Measurements from ENCODE around the gene AEN.

The AEN gene

DNA sequence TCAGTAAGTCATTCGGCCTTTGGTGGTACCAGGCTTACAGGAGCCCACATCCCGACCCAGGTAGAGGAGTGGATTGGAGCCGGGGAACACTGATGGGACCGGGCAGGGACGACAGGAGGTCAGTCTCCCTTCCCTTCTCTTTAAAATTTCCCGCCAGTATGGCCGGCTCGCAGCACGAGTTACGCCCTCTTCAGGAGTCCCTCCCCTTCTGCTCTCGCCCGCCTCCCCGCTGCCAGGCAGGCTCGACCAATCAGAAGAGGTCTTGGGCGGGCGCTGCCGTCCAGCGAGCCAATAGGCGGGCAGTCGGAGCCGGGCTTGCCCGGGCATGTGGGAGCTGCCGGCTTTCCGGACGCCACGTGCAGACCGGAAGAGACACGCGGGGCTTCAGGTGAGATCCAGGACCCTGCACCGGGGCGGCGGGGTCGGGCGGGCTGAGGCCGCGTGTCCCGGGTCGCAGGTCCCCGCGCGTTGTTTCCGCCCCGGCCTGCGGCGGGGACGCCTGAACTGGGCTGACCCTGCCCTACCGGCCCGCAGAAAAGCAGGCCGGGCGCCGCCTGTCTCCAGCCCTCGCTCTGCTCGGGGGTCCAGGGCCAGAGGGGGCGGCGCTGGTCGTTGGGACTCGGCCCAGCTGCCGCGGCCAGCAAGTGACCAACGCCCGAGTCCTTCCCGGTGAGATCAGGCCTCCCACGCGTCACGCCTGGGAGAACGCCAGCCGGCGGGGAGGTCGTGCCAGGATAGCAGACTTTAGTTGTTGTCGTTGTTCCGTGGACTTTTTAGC is at the start of gene AEN:
Gene AEN (plus strand): TSS at position 346 of the 778 bp plus-strand sequence. CDS start 4,870 bp downstream, outside the sequence.
- DNase-seq = peak; percentile 77

GRCh38 chr15:88571852-88572259 is 49.3 kb upstream of the AEN start:
- no peak for DNase-seq

GRCh38 chr15:88574077-88574476 is 47.1 kb upstream of the AEN start:
- no peak for DNase-seq

DNA sequence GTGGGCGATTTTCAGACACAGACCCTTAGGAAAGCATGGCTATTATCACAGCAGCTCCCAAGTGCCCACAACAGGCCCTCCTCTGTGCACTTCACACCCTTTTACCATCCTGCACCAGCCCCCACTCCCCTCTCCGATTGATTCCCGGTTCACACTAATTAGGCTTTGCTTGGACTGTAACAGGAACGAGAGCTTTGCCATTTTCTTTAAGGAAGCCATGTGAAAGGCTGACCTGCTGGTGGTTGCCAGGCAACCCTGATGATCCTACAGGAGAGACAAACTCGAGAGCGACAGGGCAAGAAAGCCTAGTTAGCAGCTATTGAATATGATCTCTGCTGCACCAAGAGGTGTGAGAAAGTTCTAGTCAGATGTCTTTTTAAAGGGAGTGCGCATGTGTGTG is 46.5 kb upstream of the AEN start:
- DNase-seq = peak; percentile 43

DNA sequence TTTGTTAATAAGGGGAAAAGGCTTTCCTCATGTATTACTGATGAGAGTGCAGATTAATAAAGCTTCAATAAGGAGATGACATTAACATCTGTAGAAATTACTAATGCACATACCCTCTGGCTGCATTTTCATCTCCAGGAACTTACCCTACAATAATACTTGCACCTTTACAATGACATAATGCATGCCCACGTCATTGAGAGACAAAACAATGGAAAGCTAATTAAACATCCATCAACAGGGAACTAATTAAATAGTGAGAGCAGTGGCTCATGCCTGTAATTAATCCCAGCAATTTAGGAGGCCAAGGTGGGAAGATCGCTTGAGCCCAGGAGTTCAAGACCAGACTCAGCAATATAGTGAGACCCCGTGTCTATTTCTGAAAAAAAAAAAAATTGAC is 41.8 kb upstream of the AEN start:
- no peak for DNase-seq

- no peak for DNase-seq
Observed at GRCh38 chr15:88580532-88580931, 40.6 kb upstream of the AEN start.

- DNase-seq = no peak
Observed at GRCh38 chr15:88586401-88587162, 34.6 kb upstream of the AEN start.

- no peak for DNase-seq
Observed at GRCh38 chr15:88590759-88591158, 30.4 kb upstream of the AEN start.

- no peak for DNase-seq
Observed at GRCh38 chr15:88591384-88591783, 29.8 kb upstream of the AEN start.

DNA sequence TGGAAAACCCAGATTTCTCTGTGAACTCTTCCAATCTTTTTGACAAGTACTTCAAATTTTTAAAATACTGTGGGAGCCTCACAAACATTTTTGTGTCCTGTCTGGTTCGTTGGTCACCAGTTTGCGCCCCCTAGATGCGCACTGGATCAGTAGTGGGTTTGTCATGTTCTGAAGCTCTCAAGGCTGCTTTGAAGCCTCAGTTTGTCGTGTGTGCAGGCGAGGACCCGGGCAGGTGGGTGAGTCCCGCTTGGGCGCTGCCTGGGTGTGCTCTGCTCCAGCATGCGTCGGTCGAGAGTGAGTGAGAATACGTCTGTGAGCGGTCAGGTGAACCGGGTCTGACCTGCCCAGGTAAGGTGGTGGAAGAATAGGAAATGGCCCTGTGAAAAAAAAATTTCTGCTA is 17.3 kb upstream of the AEN start:
- DNase-seq = no peak

- peak; percentile 30 for DNase-seq
Observed at GRCh38 chr15:88604381-88605188, 16.6 kb upstream of the AEN start.

DNA sequence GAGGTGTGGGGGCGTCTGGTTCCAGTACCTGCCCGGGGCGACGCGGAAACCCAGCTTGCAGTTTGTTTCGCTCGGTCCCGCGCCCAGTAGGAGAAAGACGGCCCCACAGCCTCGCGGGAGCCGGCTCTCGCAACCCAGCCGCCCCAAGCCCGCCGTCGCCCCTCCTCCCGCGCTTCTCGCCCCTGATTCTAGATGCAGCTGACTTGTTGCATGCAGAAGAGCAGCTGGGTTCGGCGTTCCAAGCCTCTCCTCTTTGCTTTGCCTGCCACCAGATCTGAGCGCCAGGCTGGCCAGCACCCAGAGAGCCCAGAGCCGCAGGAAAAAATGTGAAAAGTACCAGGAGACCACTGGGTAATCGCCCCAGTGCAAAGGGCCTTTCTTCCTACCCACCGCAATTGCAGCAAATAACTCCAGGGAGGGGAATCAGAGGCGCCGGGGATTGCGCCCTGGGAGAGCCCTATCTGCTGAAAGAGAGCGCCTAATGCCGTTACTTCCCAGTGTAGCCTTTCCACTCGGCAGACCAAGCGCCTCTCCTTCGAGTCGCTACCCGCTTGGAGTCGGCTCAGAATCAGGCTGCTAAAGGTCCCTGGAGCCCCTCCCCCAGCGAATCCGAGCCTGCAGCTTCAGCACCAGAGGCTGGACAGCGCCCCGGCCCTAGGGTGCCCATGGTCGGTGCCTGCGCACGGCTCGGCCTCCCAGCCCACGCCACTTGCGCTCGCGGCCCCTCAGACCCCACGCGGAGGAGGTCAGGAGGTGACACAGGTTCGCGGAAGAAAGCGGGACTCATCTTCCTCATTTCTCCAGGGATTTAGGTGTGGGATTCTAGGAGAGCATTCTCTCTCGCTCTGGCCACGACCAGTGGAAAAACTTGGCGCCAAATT is 15.7 kb upstream of the AEN start:
- DNase-seq = peak; percentile 28

DNA sequence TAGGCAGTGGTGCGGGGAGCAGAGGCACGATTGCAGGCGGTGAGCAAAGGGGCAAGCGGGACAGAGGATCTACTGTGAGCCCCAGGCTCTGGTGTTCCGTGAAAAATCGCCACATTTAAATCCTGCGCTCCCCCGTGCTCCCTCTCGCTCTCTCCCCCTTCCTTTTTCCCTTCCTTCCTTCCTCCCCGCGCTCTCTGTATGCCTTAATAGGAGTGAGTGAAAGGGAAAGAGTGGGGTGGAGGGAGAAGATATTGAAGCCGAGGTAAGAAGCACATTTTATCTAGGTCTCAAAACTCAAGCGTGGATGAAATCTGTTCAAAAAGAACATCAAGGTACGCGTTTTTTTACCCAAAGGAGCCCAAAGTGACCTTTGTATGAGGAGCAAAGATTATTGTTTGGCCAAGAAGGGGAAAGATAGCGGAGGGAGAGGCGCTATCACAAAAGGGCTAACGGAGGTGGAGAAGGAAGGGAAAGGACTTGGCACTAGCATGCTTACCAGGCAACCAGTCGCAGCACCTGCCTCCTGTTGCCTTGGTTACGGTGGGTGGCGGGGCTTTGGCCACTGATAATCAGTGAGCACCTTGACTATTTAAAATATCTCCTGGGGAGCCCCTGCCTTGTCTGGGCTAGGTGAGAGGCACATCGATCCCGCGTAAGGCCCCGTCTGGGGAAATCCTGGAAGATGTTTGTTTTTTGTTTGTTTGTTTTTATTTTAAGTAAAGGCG is 14.9 kb upstream of the AEN start:
- DNase-seq = peak; percentile 22

DNA sequence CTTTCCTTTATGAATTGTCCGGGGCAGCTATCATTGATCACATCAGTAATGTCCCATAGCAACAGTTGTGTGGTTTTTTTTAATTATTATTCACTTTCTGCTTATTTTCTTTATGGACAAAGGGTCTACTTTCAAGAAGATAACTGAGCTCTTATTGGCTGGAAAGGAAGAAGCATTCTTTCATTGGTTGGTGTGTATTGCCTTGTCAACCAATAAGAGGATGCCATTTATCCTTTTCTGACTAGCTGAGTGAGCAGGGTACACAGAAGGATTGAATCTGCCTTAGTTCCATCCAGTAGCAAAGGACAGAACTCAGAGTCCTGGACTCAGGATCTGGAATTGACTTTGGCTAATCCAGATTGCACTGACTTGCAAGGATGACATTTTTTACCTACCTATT is 13.2 kb upstream of the AEN start:
- no peak for DNase-seq

- no peak for DNase-seq
Observed at GRCh38 chr15:88608607-88609181, 12.4 kb upstream of the AEN start.

GRCh38 chr15:88609344-88610090 is 11.6 kb upstream of the AEN start:
- no peak for DNase-seq

DNA sequence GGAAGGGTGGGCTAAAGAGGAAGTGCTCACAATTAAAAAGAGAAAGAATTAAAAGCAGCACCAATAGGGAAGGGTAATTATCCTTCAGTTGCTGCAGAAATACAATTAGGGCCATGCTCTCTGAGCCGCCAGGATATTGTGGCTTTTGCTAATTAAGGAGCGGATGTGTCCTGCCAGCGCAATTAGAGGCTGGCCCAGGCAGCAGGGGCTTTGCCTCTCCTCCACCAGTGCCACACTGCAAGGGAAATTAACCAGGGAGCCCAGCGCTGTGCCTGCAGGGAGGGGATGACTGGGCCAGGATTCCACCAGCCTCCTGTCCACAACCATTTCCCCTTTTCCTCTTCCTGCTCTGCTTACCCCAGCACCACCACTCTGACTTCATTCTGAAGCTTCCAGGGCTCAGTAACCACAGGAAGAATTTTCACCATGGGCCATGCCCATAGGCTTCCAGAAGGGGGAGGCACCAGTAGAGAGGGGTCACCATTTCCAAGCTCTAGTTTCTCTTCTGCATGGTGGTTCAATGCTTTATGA is 10.4 kb upstream of the AEN start:
- no peak for DNase-seq

DNA sequence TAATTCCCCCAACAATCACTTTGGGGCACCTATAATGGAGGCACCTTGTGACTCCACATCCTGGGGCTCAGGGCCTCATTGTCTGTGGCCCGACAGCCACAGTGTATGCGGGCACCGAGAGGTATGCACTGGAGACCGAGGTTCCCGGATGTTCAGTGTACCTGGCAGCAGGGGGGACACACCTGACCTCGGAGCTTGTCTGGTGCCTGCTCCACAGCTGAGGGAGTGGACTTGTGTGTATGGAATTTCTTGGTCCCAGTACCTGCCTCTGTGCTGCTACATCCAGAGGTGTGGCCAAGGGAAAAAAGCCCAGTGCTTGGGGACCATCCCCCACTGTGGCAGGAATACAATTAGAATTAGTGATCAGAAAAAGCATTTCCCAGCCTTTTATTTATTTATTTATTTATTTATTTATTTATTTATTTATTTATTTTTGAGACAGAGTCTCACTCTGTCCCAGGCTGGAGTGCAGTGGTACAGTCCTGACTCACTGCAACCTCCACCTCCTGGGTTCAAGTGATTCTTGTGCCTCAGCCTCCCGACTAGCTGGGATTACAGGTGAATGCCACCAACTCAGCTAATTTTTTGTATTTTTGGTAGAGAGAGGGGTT is 8.8 kb upstream of the AEN start:
- DNase-seq = no peak

- DNase-seq = no peak
Observed at GRCh38 chr15:88613074-88613944, 7.8 kb upstream of the AEN start.
